ENCODE measurements around the gene LYSMD4.

Gene LYSMD4

DNA sequence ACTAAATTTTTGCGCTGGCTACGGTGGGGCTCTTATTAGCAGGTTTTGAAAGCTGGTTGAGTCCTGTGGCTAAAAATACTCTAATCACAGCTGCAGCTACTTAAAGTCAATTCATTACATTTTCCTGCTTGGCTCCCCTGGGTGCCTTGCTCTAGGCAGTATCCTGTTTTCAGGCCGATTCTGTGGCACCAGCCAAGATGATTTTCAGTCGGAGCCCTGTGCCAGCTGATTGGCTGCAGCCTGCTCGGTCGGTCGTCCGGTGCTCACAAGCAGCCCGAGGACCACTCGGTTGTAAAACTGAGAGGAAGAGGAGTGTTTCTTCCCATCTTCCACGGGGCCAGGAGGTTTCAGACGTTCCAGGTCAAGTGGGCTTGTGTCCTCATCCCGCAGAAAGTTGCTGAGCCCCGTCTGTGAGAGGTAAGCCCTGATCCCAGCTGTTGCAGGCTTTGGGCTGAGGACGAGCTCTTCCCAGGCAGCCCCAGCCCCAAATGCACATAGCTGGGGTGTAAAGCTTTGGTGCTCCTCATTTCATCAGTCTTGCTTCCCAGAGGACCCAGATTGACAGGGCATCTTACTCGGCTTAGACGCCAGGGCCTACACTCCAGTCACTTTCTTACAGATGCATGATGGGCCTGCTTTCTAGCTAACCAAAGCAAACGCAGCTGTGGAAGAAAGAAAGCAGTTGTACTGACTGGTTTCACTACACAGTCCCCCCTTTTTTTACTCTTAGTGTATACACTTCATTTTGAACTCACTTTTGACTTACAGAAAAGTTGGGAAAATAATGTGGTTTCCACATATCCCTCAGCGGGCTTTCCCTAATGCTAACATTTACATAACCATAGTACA lies 15.9 kb downstream of the LYSMD4 start:
- TF ChIP-seq, protein P1, sequence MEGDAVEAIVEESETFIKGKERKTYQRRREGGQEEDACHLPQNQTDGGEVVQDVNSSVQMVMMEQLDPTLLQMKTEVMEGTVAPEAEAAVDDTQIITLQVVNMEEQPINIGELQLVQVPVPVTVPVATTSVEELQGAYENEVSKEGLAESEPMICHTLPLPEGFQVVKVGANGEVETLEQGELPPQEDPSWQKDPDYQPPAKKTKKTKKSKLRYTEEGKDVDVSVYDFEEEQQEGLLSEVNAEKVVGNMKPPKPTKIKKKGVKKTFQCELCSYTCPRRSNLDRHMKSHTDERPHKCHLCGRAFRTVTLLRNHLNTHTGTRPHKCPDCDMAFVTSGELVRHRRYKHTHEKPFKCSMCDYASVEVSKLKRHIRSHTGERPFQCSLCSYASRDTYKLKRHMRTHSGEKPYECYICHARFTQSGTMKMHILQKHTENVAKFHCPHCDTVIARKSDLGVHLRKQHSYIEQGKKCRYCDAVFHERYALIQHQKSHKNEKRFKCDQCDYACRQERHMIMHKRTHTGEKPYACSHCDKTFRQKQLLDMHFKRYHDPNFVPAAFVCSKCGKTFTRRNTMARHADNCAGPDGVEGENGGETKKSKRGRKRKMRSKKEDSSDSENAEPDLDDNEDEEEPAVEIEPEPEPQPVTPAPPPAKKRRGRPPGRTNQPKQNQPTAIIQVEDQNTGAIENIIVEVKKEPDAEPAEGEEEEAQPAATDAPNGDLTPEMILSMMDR (conservative IDR thresholded peaks at IDR 0.05; ENCODE audit: low read depth, low read length): no peak
- DNase-seq (ENCODE audit: low read depth): no peak
- no peak overlapping the region for H3K4me3 ChIP-seq (ENCODE audit: low read depth, low read length)

DNA sequence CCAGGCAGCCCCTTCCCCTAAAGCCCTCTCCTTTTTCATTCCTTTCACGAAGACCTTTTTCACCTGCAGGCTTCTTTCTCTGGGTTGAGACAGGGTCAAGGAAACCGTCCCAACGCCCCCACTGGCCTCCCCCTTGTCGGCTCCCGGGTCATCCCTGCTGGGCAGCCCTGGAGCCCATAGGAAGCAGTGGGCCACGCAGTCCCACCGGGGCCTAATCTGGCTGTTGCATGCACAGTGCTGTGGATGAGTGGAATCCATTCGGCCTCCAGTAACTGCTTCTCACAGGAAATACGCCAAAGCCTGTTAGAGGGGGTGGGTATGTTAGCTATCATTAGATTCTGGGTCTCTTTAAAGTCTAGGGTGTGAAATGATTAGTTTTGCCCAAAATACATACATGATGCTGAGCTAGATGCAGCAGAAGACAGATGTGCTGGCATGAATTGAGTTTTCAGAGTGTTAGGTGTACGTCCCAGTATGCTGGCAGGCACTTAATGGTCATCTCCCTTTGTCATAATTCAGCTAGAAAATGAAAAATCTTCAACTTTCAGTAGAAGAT lies 16.6 kb downstream of the LYSMD4 start:
- TF ChIP-seq, protein P1 (conservative IDR thresholded peaks at IDR 0.05; ENCODE audit: low read depth, low read length): no peak
- no peak overlapping the region for H3K4me3 ChIP-seq (ENCODE audit: low read depth, low read length)
- DNase-seq (ENCODE audit: low read depth): no peak

GRCh38 chr15:99712415-99712814 lies 20.8 kb downstream of the LYSMD4 start:
- no peak overlapping the region for H3K4me3 ChIP-seq (ENCODE audit: low read depth, low read length)
- DNase-seq (ENCODE audit: low read depth): no peak
- TF ChIP-seq, protein P1 (conservative IDR thresholded peaks at IDR 0.05; ENCODE audit: low read depth, low read length): no peak

DNA sequence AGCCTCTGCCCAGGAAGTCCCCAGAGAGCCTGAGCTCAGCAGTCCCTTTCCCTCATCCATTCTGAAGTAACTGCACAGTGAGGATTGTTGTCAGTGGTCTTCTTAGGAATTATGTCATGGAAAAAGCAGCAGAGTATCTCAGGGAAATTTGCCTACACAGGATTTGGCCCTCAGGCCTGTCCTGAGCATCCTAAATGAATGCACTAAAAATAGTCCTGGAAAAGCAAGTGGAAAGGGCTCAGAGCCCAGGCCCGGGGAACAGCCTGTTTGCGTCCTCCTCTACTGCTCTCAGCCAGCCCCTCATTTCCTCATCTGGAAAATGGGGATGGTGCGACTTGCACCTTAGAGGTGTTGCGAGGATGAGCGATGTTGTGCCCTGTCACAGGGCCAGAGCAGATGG lies 21.6 kb downstream of the LYSMD4 start:
- no peak overlapping the region for H3K4me3 ChIP-seq (ENCODE audit: low read depth, low read length)
- TF ChIP-seq, protein P1 (conservative IDR thresholded peaks at IDR 0.05; ENCODE audit: low read depth, low read length): no peak
- DNase-seq (ENCODE audit: low read depth): no peak

GRCh38 chr15:99709243-99709986 lies 23.8 kb downstream of the LYSMD4 start:
- no peak for DNase-seq (ENCODE audit: low read depth)
- H3K4me3 ChIP-seq (ENCODE audit: low read depth, low read length): no peak overlapping the region
- TF ChIP-seq, protein P1 (conservative IDR thresholded peaks at IDR 0.05; ENCODE audit: low read depth, low read length): no peak

DNA sequence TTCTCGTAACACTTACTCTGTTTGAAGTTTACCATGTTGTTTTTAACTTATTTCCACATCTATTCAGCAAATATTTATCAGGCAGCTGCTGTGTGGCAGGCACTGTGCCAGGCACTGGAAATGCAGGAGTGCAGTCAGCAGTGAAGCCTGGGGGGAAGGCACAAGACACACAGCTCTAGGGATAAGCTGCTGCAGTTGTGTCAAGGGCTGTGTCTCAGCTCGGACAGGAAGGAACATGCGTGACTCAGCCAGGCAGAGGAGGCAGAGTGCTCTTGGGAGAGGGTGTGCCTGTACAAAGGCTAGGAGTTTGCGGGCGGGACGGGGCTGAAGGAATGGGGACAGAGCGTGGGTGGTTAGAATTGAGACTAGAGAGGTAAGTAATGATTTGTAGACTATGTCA lies 24.7 kb downstream of the LYSMD4 start:
- DNase-seq (ENCODE audit: low read depth): peak; percentile 92
- TF ChIP-seq, protein P1 (conservative IDR thresholded peaks at IDR 0.05; ENCODE audit: low read depth, low read length): no peak
- H3K4me3 ChIP-seq (ENCODE audit: low read depth, low read length): peak overlapping the region; percentile 2
